ENCODE results near the gene HDDC3. TPM values are rescaled to one million over a fixed set of nuclear protein-coding genes. Genes with fewer than 3 reads are reported as not detected.
A peak's percentile ranks its signal among the peaks of the same experiment; 100 is the strongest.
"Not testable (repeated sequence)": the region's sequence is repeated elsewhere in the genome, so short reads cannot be mapped to it uniquely, and the experiment has no call there.

HDDC3 gene
- polyA plus RNA-seq, 3 donors = 11.6 to 19.7 (median 14.8) TPM

DNA sequence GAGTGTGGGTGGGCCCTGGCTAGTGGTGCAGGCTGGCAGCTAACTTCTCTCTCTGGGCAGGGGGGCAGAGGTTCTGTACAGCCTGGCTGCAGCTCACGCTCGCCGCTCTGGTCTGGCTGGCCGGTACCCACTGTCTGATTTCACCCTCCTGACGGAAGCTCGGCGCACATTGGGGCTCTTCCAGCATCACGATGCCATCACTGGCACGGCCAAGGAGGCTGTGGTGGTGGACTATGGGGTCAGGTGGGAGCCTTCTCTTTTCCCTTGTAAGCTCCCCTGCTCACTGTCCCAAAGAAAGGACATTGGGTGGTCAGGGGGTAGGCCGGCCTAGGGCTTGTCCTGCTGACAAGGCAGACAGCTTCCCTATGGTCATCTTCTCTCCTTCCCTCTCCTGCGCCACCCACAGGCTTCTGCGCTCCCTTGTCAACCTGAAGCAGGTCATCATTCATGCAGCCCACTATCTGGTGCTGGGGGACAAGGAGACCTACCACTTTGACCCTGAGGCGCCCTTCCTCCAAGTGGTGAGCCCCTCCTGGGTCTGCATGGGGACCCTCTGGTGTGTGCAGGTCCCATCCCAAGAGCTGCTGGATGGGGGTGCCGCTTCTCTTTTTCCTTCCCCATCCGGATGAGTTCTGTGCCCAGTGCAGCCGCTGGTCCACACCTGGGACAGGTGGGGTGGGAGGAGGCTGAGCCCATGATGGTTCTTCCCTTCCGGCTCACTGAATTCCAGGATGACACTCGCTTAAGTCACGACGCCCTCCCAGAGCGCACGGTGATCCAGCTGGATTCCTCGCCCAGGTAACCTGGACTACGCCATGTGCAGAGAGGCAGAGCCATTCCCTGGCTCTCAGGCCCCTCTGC, 21.7 kb downstream of the HDDC3 start:
- Histone ChIP-seq H3K4me2 (replicated peaks; ENCODE audit: extremely low read depth, low read length, poor library complexity, severe bottlenecking) (no peak overlapping the region), H3K4me3 (replicated peaks in 1 of 3; ENCODE audit: low read depth in 2 of 3, low read length in 3 of 3) (no peak overlapping the region), H3K9me3 (replicated peaks in 1 of 2; ENCODE audit: control insufficient read depth in 1 of 2, insufficient read depth in 1 of 2, low read length in 2 of 2) (no peaks in the 10 kb centered on the region), H3K79me2 (ENCODE audit: insufficient read depth, low read length) (peaks cover 11% of the 10 kb centered on the region), H3K9ac (ENCODE audit: insufficient read depth, low read length, poor library complexity, severe bottlenecking) (no peak overlapping the region), H3K27me3 (ENCODE audit: control insufficient read depth in 2 of 2, insufficient read depth in 2 of 2, low read length in 2 of 2) (no peaks in the 10 kb centered on the region), H4K20me1 (ENCODE audit: insufficient read depth, low read length) (peaks cover 21% of the 10 kb centered on the region), H3K36me3 (replicated peaks in 1 of 2; ENCODE audit: control insufficient read depth in 1 of 2, insufficient read depth in 2 of 2, low read length in 2 of 2) (peaks cover 72 to 80% of the 10 kb centered on the region in 2 donors), H3K27ac (ENCODE audit: low read depth in 1 of 2, low read length in 2 of 2) (peak overlapping the region in 1 of 2 donors; percentile 21), H3K4me1 (ENCODE audit: control insufficient read depth in 1 of 2, insufficient read depth in 2 of 2, low read length in 2 of 2) (peaks cover 32 to 37% of the 10 kb centered on the region in 2 donors), H2AFZ (ENCODE audit: insufficient read depth, low read depth, low read length, poor library complexity, severe bottlenecking) (no peak overlapping the region)
- Mint-ChIP-seq H3K9me3 (peaks cover 0 to 2% (median 0%) of the 10 kb centered on the region in 7 donors), H3K36me3 (peaks cover 80 to 89% of the 10 kb centered on the region in 2 donors), H3K27me3 (ENCODE audit: low read depth in 3 of 3) (peaks cover 0 to 9% (median 4%) of the 10 kb centered on the region in 3 donors), H3K4me3 (no peak overlapping the region), H3K27ac (peak overlapping the region in 2 of 7 donors; percentile 25 to 61), H3K4me1 (peaks cover 35% of the 10 kb centered on the region)
- DNase-seq = no peak
- intact Hi-C loops (cut with micrococcal nuclease) = loop anchor here in 1 of 2 donors (10.0 kb wide), 1 partner anchor 944 kb away; the partner anchor contains the start of gene SLCO3A1
- TF ChIP-seq, protein P1, sequence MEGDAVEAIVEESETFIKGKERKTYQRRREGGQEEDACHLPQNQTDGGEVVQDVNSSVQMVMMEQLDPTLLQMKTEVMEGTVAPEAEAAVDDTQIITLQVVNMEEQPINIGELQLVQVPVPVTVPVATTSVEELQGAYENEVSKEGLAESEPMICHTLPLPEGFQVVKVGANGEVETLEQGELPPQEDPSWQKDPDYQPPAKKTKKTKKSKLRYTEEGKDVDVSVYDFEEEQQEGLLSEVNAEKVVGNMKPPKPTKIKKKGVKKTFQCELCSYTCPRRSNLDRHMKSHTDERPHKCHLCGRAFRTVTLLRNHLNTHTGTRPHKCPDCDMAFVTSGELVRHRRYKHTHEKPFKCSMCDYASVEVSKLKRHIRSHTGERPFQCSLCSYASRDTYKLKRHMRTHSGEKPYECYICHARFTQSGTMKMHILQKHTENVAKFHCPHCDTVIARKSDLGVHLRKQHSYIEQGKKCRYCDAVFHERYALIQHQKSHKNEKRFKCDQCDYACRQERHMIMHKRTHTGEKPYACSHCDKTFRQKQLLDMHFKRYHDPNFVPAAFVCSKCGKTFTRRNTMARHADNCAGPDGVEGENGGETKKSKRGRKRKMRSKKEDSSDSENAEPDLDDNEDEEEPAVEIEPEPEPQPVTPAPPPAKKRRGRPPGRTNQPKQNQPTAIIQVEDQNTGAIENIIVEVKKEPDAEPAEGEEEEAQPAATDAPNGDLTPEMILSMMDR (IDR thresholded peaks at IDR 0.05) = no peak
- WGBS (ENCODE audit: insufficient coverage) = 98% methylated on average over 15 of the region's 24 CpGs

DNA sequence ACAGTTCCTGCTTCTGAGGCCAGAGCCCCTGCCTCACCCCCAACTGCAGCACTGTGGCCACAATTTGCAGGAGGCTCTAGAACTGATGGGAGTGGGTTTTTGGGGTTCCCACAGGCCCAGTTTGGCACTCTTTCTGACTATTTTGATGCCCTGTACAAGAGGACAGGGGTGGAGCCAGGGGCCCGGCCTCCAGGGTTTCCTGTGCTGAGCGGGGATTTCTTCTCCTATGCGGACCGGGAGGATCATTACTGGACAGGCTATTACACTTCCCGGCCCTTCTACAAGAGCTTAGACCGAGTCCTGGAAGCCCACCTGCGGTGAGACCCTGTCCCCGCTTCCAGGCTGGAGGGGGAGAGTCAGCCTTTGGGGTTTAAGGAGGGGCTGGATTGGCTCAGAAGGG, 22.4 kb downstream of the HDDC3 start:
- Histone ChIP-seq H3K27ac (ENCODE audit: low read depth in 1 of 2, low read length in 2 of 2) (no peak overlapping the region), H3K27me3 (ENCODE audit: control insufficient read depth in 2 of 2, insufficient read depth in 2 of 2, low read length in 2 of 2) (no peaks in the 10 kb centered on the region), H3K79me2 (ENCODE audit: insufficient read depth, low read length) (peaks cover 14% of the 10 kb centered on the region), H3K4me3 (replicated peaks in 1 of 3; ENCODE audit: low read depth in 2 of 3, low read length in 3 of 3) (no peak overlapping the region), H3K4me1 (ENCODE audit: control insufficient read depth in 1 of 2, insufficient read depth in 2 of 2, low read length in 2 of 2) (peaks cover 25 to 30% of the 10 kb centered on the region in 2 donors), H3K9ac (ENCODE audit: insufficient read depth, low read length, poor library complexity, severe bottlenecking) (no peak overlapping the region), H3K4me2 (replicated peaks; ENCODE audit: extremely low read depth, low read length, poor library complexity, severe bottlenecking) (no peak overlapping the region), H3K9me3 (replicated peaks in 1 of 2; ENCODE audit: control insufficient read depth in 1 of 2, insufficient read depth in 1 of 2, low read length in 2 of 2) (no peaks in the 10 kb centered on the region), H2AFZ (ENCODE audit: insufficient read depth, low read depth, low read length, poor library complexity, severe bottlenecking) (no peak overlapping the region), H4K20me1 (ENCODE audit: insufficient read depth, low read length) (peaks cover 26% of the 10 kb centered on the region), H3K36me3 (replicated peaks in 1 of 2; ENCODE audit: control insufficient read depth in 1 of 2, insufficient read depth in 2 of 2, low read length in 2 of 2) (peaks cover 79 to 87% of the 10 kb centered on the region in 2 donors)
- H3K27ac Mint-ChIP-seq = peak overlapping the region in 1 of 7 donors; percentile 21
- 96% methylated on average over 7 of the region's 8 CpGs for WGBS (ENCODE audit: insufficient coverage)
- peaks cover 29% of the 10 kb centered on the region for H3K4me1 Mint-ChIP-seq
- peaks cover 0 to 10% (median 4%) of the 10 kb centered on the region in 3 donors for H3K27me3 Mint-ChIP-seq (ENCODE audit: low read depth in 3 of 3)
- H3K9me3 Mint-ChIP-seq = peaks cover 0 to 2% (median 0%) of the 10 kb centered on the region in 7 donors
- H3K36me3 Mint-ChIP-seq = peaks cover 84 to 89% of the 10 kb centered on the region in 2 donors
- no peak overlapping the region for H3K4me3 Mint-ChIP-seq
- intact Hi-C loops (cut with micrococcal nuclease) = loop anchor here in 1 of 2 donors (10.0 kb wide), 1 partner anchor 945 kb away; the partner anchor contains the start of gene SLCO3A1
- DNase-seq = no peak
- TF ChIP-seq, protein P1 (IDR thresholded peaks at IDR 0.05) = no peak

DNA sequence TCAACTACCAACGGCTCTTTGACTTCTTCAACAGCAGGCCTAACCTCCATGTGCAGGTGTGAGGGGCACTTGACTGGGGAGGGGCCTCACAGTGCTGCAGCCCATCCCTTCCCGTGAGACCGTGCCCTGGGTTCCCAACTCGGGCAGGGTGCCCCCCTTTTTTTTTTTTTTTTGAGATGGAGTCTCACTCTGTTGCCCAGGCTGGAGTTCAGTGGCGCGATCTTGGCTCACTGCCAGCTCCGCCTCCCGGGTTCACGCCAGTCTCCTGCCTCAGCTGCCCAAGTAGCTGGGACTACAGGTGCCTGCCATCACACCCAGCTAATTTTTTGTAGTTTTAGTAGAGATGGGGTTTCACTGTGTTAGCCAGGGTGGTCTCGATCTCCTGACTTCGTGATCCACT, 22.9 kb downstream of the HDDC3 start:
- peaks cover 20 to 24% of the 10 kb centered on the region in 2 donors for H3K4me1 ChIP-seq (ENCODE audit: control insufficient read depth in 1 of 2, insufficient read depth in 2 of 2, low read length in 2 of 2)
- WGBS (ENCODE audit: insufficient coverage) = 96% methylated on average over 4 of the region's 11 CpGs
- H3K4me3 ChIP-seq (replicated peaks in 1 of 3; ENCODE audit: low read depth in 2 of 3, low read length in 3 of 3); H3K9ac ChIP-seq (ENCODE audit: insufficient read depth, low read length, poor library complexity, severe bottlenecking); intact Hi-C loops (cut with micrococcal nuclease); H2AFZ ChIP-seq (ENCODE audit: insufficient read depth, low read depth, low read length, poor library complexity, severe bottlenecking); DNase-seq; H3K27me3 ChIP-seq (ENCODE audit: control insufficient read depth in 2 of 2, insufficient read depth in 2 of 2, low read length in 2 of 2); H3K27ac ChIP-seq (ENCODE audit: low read depth in 1 of 2, low read length in 2 of 2); H3K9me3 Mint-ChIP-seq; H3K27ac Mint-ChIP-seq; H3K4me2 ChIP-seq (replicated peaks; ENCODE audit: extremely low read depth, low read length, poor library complexity, severe bottlenecking); H3K9me3 ChIP-seq (replicated peaks in 1 of 2; ENCODE audit: control insufficient read depth in 1 of 2, insufficient read depth in 1 of 2, low read length in 2 of 2); H3K4me3 Mint-ChIP-seq: not testable (repeated sequence)
- Mint-ChIP-seq H3K27me3 (ENCODE audit: low read depth in 3 of 3) (peaks cover 0 to 10% (median 4%) of the 10 kb centered on the region in 3 donors), H3K4me1 (peaks cover 26% of the 10 kb centered on the region), H3K36me3 (peaks cover 85 to 94% of the 10 kb centered on the region in 2 donors)
- peaks cover 82 to 91% of the 10 kb centered on the region in 2 donors for H3K36me3 ChIP-seq (replicated peaks in 1 of 2; ENCODE audit: control insufficient read depth in 1 of 2, insufficient read depth in 2 of 2, low read length in 2 of 2)
- H4K20me1 ChIP-seq (ENCODE audit: insufficient read depth, low read length) = peaks cover 31% of the 10 kb centered on the region
- peaks cover 18% of the 10 kb centered on the region for H3K79me2 ChIP-seq (ENCODE audit: insufficient read depth, low read length)
